AG09309 (cell line): ENCODE measurements around the gene HOXA4.

ENCODE experiments used
- DNase-seq: peaks from one replicate; pipeline ENCODE4 v3.0.0-alpha.2; 2010; ENCODE audit warnings: low read depth
- H3K4me3 ChIP-seq: 2 replicates; pipeline ENCODE4 v1.5.1; 2011; ENCODE audit warnings: mild to moderate bottlenecking, low read depth, low read length, moderate library complexity; ENCODE audit not compliant: control insufficient read depth
- TF ChIP-seq, protein P1 (sequence below): IDR thresholded peaks from 2 replicates; pipeline ENCODE4 v1.5.1; 2011; ENCODE audit warnings: mild to moderate bottlenecking, low read depth, low read length, inconsistent platforms; ENCODE audit not compliant: insufficient read depth, control insufficient read depth; ENCODE audit errors: missing control alignments

HOXA4 gene

DNA sequence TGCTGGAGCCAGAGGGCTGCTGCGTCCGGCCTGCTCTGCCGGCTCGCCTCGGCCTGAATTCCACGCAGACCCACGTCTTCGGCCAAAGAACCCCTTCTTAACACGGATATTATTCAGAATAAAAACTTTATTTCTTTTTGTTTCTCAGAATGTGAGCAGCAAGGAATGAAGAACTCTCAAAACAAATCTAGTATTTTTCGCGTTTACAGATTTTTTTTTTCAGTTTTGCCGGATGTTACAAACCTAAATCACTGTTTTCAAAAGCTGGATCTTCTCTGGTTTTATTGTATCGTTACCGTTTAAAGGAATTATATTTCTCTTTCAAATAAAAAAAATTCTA lies 23.7 kb downstream of the HOXA4 start:
- TF ChIP-seq, protein P1, sequence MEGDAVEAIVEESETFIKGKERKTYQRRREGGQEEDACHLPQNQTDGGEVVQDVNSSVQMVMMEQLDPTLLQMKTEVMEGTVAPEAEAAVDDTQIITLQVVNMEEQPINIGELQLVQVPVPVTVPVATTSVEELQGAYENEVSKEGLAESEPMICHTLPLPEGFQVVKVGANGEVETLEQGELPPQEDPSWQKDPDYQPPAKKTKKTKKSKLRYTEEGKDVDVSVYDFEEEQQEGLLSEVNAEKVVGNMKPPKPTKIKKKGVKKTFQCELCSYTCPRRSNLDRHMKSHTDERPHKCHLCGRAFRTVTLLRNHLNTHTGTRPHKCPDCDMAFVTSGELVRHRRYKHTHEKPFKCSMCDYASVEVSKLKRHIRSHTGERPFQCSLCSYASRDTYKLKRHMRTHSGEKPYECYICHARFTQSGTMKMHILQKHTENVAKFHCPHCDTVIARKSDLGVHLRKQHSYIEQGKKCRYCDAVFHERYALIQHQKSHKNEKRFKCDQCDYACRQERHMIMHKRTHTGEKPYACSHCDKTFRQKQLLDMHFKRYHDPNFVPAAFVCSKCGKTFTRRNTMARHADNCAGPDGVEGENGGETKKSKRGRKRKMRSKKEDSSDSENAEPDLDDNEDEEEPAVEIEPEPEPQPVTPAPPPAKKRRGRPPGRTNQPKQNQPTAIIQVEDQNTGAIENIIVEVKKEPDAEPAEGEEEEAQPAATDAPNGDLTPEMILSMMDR, result no peak
- no peak overlapping the region for H3K4me3 ChIP-seq
- no peak for DNase-seq

DNA sequence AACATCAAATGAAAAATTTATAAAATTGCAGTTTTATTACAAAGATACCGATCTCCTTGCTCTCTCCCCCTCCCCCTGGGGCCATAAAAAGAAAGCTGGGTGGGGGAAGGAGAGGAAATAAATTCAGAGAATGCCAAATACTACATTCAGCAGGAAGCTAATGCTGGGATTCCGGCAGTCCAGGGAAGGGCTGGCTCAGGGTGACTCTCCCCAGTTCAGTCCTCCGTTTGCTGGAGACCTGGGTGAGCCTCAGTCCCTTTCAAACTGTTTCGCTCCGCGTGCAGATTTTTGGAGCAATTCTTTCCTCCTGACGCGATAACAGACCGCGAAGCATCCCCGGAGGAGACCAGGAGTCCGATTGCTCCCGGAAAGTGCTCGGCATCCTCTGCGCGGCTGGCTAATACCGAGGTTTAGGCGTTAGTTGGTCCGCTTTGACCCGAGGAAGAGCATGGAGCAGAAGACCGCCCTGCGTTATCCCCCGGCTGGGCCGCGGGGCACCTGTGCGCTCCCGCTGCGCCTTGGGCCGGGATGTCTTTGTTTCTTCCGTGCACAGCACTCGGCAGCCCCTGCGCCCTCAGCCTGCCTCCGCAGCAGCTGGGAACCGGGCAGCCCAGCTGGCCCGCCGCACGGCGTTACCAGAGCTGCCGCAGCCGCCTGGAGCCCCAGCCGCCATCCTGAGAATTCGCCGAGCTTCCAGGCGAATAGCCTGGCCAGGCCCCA lies 24.2 kb downstream of the HOXA4 start:
- DNase-seq, result no peak
- TF ChIP-seq, protein P1, result no peak
- H3K4me3 ChIP-seq, result no peak overlapping the region

DNA sequence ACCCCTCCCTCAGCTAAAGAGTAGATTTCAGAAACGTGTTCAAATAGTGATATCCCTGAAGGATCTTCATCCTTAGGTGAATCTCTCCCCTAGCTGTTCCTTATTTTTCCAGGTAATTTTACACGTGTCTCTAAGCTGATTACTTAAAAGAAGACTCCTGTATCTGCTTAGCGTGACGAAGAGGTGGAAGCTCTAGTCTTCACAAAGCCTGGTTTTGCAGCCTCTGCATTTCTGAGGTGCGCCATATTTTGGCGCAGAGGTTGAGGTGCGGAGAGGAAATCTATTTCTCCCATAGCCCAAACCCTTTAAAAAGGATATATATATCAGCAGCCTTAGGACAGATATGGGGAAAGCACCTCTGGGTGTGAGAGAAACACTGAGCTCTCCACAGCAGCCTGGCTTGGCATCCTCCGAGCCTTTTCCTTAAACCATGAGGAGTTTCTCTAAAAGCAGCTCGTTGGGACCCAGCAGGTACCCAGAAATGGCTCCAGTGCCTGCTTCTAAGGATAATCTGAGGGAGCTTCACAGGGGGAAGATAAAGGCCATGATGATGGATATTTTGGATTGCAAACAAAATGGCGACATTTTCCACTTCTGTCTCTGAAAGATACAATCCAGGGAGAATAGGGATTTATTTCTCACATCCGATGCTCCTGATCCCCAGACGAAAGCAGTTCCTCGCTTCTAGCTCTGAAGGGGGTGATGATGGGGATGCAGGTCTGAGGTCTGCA lies 25.1 kb downstream of the HOXA4 start:
- H3K4me3 ChIP-seq, result no peak overlapping the region
- TF ChIP-seq, protein P1, result no peak
- DNase-seq, result no peak

DNA sequence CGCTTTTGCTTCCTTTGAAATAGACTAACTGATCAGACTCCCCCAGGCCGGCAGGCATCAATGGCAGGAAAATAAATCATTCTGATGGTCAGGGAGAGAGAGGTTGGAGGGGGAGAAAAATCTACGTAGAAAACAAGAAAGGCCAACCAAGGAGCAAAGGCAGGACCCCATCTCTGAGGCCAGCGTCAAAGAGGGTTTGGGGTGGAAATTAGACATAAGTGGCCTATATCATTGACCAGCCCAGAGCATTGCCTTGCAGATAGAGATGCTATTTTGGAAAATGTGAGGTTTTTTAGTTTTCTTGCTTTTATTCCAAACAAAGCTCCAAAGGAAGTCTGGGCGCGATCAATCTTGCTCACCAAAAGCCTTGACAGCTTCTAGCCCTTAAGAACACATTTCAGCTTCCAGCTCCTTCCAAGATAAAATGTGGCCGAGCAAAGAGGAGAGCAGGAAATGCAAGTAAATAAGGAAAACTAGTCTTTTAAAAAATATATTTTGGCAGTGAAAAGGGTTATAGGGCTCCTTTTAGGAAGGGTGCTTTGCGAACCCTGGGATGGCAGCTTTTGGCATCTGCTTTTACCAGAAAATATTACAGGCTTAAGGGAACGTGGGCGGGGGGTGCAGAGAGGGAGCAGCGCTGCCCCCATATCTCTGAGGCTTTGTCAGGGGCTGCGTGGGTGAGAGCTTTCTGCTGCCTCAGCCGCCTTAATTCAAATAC lies 26.1 kb downstream of the HOXA4 start:
- no peak overlapping the region for H3K4me3 ChIP-seq
- DNase-seq, result no peak
- TF ChIP-seq, protein P1, result no peak

DNA sequence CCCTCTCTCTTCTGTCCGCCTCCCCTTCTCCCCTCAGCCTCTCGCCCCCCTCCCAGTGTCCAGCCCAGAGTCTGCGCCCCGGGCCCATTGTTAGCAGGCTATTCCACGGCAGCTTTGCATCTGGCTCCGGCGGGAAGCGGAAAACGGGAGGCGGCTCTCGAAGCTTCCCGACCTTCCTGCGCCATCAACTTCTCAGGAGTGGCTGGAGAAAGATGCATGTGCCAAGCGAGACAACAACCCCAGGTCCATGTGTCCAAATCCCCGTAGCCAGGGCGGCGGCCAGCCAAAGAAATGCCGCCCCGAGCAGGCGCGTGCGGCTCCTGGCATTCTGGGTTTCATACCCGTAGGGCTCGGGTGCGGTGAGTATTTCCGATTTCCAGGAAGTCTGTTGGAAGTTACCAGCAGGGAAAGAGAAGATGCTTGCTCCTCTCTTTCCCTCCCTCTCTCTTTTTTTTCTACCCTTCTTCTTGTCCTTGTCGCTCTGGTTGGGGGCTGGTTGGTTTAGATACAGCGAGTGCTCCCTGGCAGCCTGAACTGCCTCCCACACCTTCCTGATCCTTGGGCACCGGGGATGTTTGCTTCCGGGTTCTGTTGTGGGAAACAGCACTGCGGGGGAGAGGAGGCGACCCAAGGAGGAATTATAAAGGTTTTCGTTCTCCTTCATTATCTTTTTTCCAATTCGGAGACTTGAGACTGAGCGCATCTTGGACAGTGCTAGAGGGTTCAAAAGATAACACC lies 26.9 kb downstream of the HOXA4 start:
- DNase-seq, result no peak
- no peak overlapping the region for H3K4me3 ChIP-seq
- TF ChIP-seq, protein P1, result no peak
